Spinal cord (tissue), 10 donors: Measurements from ENCODE around the gene HDAC4. TPM values are rescaled to one million over a fixed set of nuclear protein-coding genes. Genes with fewer than 3 reads are reported as not detected.

ENCODE experiments used
- DNase-seq, 6 donors: peaks; one replicate each; pipeline versions ENCODE4 v3.0.0 to v3.0.0-alpha.2; 2013 to 2015; ENCODE audit warnings: low spot score in 6 of 6, low read depth in 4 of 6
- H3K27ac ChIP-seq: one replicate; pipeline ENCODE4 v1.5.1; 2013; ENCODE audit warnings: low read depth, low read length, control low read depth
- H3K27me3 ChIP-seq: one replicate; pipeline ENCODE4 v1.6.1; 2013; ENCODE audit warnings: low read length; ENCODE audit not compliant: control insufficient read depth, insufficient read depth
- H3K36me3 ChIP-seq: one replicate; pipeline ENCODE4 v1.6.1; 2013; ENCODE audit warnings: low read length; ENCODE audit not compliant: control insufficient read depth, insufficient read depth
- H3K4me1 ChIP-seq: one replicate; pipeline ENCODE4 v1.6.1; 2013; ENCODE audit warnings: low read length; ENCODE audit not compliant: control insufficient read depth, insufficient read depth
- H3K4me3 ChIP-seq: one replicate; pipeline ENCODE4 v1.5.1; 2013; ENCODE audit warnings: low read depth, low read length, control low read depth
- H3K9me3 ChIP-seq: one replicate; pipeline ENCODE4 v1.6.1; 2013; ENCODE audit warnings: low read length; ENCODE audit not compliant: control insufficient read depth, insufficient read depth
- WGBS: methylation state at CpG from one replicate; pipeline ENCODE4 v1.1.5; 2013; ENCODE audit warnings: missing lambda C conversion rate; ENCODE audit not compliant: insufficient coverage; 5-methylcytosine and 5-hydroxymethylcytosine counted together
- polyA plus RNA-seq, 2 donors: library from polyadenylated mRNA; unstranded; fragments of 120-200 nt; gene quantifications; one replicate each; pipeline ENCODE4 v1.2.1, GENCODE V29; 2013; ENCODE audit not compliant: insufficient read length in 2 of 2
- total RNA-seq, 2 donors: library from RNA; depleted of rRNA in 1 of 2; stranded (reverse); fragments of 120-200 nt in 1 of 2; fragments of >200 nt in 1 of 2; gene quantifications; one replicate each; pipeline versions ENCODE4 v1.2.3 to v1.2.4, GENCODE V29; 2013 to 2014
- donor health status: healthy.

Gene HDAC4
- total and polyA plus RNA-seq, 4 donors, result 20.7 to 35.3 (median 25.4) TPM

DNA sequence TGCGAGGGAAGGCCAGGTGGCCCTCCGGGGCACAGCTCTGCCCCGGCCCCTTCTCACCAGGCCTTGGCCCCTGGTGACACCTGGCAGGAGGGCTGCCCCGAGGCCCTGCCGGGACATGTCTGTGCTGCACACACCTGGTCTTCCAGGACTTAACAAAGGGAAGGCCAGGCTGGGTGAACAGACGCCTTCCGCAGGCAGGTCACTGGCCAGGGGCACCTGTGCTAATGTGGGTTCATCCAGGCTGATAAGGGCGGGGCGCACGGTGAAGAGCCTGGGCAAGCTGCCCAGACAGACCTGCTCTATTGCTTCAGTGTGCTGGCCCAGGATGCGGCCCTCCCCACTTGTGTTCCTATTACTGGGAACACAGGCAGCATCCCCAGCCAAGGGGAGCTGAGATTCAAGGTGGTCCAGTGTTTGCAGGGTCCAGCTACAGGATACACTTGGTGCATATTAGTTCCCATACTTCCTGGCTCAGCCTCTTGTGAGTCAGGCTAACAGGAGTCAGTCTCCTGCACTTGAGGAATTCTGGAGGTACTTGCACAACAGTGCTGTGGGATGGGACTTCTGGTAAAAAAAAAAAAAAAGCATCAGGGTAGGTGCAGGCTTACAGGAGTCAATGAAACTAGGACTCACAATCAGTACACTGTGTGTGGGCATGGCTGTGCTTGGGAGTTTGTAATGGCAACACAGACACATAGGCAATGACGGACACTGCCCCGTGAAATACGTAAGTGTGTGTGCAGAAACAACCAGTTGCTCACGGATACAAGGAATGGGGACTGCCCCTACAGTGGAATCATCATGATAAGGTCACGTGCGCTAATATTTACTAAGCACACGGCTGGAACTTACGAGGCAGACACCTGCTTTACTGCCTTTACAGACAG lies 291.5 kb downstream of the HDAC4 start:
- Histone ChIP-seq H3K36me3 (peaks cover 91% of the 10 kb centered on the region), H3K4me1 (peaks cover 27% of the 10 kb centered on the region), H3K27ac (no peak overlapping the region), H3K4me3 (no peak overlapping the region), H3K27me3 (no peaks in the 10 kb centered on the region), H3K9me3 (no peaks in the 10 kb centered on the region)
- 90% methylated on average over 19 of the region's 19 CpGs for WGBS
- DNase-seq, result no peak

DNA sequence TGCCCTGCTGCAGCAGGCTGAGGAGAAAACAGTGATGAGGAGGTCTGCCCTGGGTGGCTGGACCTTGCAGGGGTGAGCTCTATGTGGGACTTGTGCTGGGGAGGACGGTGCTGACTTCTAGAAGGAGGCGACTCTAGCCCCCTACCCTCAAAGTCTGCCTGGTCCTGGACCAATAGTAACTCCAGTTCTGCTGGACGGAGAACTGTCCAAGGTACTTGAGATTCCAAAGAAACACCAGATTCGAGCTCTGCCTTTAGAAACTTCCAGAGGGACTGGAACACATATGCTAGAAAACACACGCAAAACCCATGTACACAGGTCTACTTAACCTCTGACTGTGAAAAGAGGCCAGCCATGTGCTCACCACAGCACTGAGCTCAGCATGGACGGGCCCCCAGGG lies 292.4 kb downstream of the HDAC4 start:
- H3K9me3 ChIP-seq, result no peaks in the 10 kb centered on the region
- peaks cover 94% of the 10 kb centered on the region for H3K36me3 ChIP-seq
- peaks cover 23% of the 10 kb centered on the region for H3K4me1 ChIP-seq
- H3K4me3 ChIP-seq, result no peak overlapping the region
- 81% methylated on average over 6 of the region's 6 CpGs for WGBS
- DNase-seq, result no peak
- H3K27ac ChIP-seq, result no peak overlapping the region
- H3K27me3 ChIP-seq, result no peaks in the 10 kb centered on the region

DNA sequence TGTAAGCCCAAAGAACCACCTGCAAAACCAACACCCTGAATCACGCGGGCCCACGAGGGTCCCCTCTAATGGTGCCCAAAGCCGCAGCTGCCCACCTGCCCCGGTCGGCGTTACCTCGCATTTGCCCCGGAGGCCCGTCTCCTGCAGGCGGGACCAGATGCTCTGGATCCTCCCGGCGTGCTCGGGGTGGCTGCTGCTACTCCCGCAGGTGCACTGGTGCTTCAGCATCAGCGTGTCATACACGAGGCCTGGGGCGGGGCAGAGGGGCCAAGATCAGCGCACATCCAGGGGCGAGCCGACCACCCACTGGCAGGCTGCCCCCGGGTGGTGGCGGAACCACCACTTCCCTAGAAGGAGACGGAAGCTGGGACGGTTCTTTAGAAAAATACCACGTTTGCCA lies 292.9 kb downstream of the HDAC4 start:
- no peak overlapping the region for H3K27ac ChIP-seq
- no peak overlapping the region for H3K4me3 ChIP-seq
- no peaks in the 10 kb centered on the region for H3K9me3 ChIP-seq
- DNase-seq, result no peak
- no peaks in the 10 kb centered on the region for H3K27me3 ChIP-seq
- peaks cover 18% of the 10 kb centered on the region for H3K4me1 ChIP-seq
- peaks cover 99% of the 10 kb centered on the region for H3K36me3 ChIP-seq
- 94% methylated on average over 26 of the region's 26 CpGs for WGBS

DNA sequence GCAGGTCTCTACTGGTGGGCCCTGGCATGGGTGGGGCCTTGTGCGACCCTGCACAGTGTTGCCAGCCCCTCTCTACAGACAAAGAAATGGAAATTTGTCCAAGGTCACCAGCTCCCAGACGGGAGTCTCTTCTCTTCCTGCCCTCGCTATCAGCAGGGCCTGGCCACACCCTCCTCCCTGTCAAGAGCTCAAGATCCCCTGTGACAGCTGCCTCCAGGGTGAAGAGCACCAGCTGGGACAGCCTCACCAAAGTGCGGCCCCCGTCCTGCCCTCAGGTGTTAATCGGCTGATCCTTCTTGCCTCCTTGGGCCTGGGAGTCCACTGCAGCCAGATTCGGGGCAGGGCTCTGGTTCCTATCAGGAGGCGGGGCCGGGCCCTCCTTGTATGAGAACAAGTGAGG lies 293.9 kb downstream of the HDAC4 start:
- H3K36me3 ChIP-seq, result peaks cover 99% of the 10 kb centered on the region
- no peak overlapping the region for H3K4me3 ChIP-seq
- H3K27me3 ChIP-seq, result no peaks in the 10 kb centered on the region
- no peak for DNase-seq
- H3K27ac ChIP-seq, result no peak overlapping the region
- 94% methylated on average over 9 of the region's 9 CpGs for WGBS
- peaks cover 9% of the 10 kb centered on the region for H3K4me1 ChIP-seq
- H3K9me3 ChIP-seq, result no peaks in the 10 kb centered on the region

DNA sequence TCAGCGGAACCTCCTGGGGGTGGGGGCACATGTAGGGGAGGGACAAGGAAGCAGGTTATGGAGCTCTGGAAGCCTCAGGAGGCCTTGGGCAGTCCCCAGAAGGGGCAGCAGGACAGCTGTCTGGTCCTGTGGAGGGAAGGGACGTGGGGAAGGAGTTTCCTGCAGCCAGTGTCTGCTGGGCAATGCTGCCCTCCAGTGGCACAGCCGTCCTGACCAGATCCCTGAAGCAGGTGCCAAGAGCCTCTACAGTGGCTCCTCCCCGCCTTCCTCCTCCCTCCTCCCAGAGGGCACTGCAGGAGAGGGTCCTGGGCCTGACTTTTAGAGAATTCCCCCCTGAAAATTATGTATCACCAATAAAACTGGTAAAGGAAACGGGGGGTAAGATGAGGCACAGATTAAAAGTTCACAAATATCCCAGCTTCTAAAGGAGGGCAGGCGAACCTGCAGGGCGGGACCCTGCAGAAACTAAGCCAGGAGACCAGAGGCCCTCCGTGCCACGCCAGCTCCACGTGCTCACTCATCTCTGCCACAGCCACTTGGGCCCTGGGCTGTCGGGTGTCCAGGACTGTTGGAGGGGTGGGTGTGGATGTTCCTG lies 294.4 kb downstream of the HDAC4 start:
- Histone ChIP-seq H3K36me3 (peaks cover 99% of the 10 kb centered on the region), H3K9me3 (no peaks in the 10 kb centered on the region), H3K4me1 (peaks cover 5% of the 10 kb centered on the region), H3K27ac (no peak overlapping the region), H3K4me3 (no peak overlapping the region), H3K27me3 (no peaks in the 10 kb centered on the region)
- WGBS, result 75% methylated on average over 7 of the region's 11 CpGs
- DNase-seq, result peak in 4 of 6 donors; percentile 19 to 84 (median 50)

DNA sequence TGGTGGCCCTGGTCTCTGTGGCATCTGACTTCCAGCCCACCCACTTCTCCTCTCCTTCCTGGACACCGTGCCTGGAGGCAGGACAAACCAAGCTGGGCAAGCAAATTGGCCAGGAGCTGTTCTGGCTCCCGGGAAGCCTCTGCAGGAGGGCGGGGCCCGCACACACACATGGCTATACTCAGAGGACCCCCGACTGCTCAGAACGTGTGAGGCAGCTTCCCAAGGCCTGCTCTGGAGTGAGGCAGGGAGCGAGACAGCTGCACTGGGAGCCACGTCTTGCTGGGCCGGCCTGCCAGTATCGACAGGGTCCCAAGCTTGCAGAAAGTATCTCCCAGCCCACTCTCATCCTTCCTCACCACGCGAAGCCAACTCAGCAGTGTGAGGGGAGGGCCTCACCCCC lies 295.6 kb downstream of the HDAC4 start:
- Histone ChIP-seq H3K27me3 (no peaks in the 10 kb centered on the region), H3K27ac (no peak overlapping the region), H3K9me3 (no peaks in the 10 kb centered on the region), H3K4me1 (peaks cover 5% of the 10 kb centered on the region), H3K36me3 (peaks cover 99% of the 10 kb centered on the region), H3K4me3 (no peak overlapping the region)
- WGBS, result 79% methylated on average over 10 of the region's 12 CpGs
- no peak for DNase-seq

DNA sequence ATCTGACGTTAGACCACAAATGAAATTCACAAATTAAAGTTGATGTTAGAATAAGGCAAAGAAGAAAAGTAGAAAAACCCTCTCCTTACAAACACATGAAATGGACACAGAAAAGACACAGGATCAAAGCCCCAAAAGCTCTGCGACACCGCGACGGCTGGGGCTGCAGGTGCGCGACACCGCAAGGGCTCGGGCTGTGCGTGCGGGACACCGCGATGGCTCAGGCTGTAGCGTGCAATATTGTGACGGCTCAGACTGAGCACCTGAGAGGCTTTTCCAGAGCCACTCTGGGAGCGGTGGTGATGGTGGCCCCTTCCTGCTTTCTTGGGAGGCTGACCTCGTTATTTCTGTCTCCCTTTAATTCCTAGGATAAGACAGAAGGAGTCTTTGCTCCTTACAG lies 296.0 kb downstream of the HDAC4 start:
- DNase-seq, result no peak
- Histone ChIP-seq H3K9me3 (no peaks in the 10 kb centered on the region), H3K4me3 (no peak overlapping the region), H3K36me3 (peaks cover 99% of the 10 kb centered on the region), H3K27me3 (no peaks in the 10 kb centered on the region), H3K4me1 (peaks cover 5% of the 10 kb centered on the region), H3K27ac (no peak overlapping the region)
- WGBS, result 97% methylated on average over 15 of the region's 17 CpGs

DNA sequence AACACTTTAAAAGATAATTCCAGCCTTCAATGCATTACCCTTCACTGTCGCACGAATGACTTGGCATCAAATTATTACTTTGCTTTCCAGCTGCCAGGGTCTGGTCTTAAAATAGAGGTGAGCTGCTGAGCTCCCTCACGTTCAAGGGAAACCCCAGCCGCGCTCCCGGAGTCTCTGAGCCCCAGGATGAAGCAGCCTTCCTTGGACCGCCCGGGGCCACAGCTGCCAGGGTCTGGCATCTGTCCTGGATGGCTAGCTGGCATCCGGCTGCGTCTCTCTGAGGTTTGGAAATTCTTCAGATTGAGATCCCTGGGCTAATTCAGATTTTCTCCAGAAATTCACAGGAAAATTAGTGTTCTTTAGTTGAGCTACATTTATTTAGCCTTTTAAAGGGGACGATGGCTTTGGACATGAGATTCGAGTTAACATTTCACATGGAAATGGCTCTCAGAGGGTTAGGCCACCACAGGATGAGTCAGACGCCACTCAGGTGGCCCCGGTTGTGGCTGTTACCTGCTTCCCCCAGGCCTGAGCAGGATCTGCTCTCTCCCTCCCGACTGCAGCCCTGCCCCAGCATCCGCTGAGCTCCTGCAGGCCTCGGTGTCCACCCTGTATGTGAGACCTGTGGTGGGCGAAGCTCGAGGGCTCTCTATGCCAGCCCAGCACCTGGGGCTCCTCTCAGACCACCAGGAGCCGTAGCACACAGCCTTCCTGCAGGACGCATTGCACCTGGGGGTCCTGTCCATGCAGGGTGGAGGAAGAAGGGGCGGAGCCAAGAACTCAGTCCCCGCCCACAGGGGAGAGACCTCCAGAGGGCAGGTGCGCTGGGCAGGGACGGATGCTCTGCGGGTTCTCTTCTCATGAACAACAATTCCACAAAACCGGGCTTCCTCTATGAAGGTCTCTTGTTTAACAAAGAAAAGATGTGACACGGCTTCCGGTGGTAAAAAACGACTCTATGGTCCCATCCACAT lies 297.4 kb downstream of the HDAC4 start:
- no peak for DNase-seq
- no peaks in the 10 kb centered on the region for H3K27me3 ChIP-seq
- H3K4me1 ChIP-seq, result peaks cover 5% of the 10 kb centered on the region
- WGBS, result 89% methylated on average over 27 of the region's 30 CpGs
- peaks cover 95% of the 10 kb centered on the region for H3K36me3 ChIP-seq
- H3K4me3 ChIP-seq, result no peak overlapping the region
- H3K9me3 ChIP-seq, result no peaks in the 10 kb centered on the region
- H3K27ac ChIP-seq, result no peak overlapping the region

DNA sequence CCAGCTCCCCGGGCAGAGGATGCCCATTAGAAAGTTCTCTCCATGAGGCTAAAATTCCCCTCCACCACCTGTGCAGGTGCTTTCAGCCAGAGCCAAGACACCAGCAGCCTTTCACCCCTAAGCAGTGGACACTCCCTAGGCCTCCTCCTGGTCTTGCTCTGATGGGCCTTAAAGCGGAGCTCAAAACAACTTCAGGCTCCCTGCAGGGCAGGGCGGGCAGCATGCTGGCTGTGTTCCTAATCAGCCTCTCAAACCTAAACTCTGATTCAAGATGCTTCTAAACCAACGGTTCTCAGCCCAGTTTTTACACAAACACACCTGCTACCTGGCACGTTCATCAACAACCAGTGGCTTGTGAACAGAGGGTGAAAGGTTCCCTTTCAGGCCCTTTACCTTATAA lies 298.6 kb downstream of the HDAC4 start:
- no peaks in the 10 kb centered on the region for H3K9me3 ChIP-seq
- H3K4me1 ChIP-seq, result peaks cover 9% of the 10 kb centered on the region
- H3K27ac ChIP-seq, result no peak overlapping the region
- H3K27me3 ChIP-seq, result no peaks in the 10 kb centered on the region
- 86% methylated on average over 3 of the region's 5 CpGs for WGBS
- DNase-seq, result no peak
- H3K4me3 ChIP-seq, result no peak overlapping the region
- peaks cover 94% of the 10 kb centered on the region for H3K36me3 ChIP-seq
